ENCODE results near the gene PARD3B.
"Not testable (repeated sequence)": the region's sequence is repeated elsewhere in the genome, so short reads cannot be mapped to it uniquely, and the experiment has no call there.

Gene PARD3B

DNA sequence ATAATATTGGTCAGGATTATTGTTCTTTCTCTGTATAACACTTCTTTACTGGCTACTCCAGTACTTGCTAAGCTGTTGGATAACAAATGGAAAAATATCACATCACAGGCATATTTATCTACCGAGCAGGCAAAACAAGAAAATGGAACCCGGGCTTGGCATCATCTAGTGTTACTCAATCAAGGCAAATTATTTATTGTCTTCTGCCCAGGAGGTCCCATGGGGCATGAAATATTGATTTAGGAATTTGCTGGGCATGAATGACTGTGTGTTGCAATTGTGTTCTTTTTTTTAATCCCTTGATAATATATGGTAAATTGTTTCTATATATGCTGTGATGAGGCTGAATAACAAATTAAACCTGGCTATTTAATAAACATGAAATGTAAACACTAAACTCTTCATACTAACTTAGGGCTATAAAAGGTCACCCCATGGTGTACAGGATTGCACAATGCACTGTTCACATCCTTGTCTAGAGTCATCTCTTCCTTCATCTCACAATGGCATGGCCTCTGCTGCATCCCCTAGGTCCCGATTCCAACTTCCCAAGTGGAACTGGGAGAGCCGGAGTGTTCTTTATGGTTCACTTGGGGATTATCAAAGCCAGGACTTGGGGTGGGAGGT is 2.2 kb upstream of the PARD3B start:
- DNase-seq (ENCODE audit: low read depth in 2 of 2) = no peak

DNA sequence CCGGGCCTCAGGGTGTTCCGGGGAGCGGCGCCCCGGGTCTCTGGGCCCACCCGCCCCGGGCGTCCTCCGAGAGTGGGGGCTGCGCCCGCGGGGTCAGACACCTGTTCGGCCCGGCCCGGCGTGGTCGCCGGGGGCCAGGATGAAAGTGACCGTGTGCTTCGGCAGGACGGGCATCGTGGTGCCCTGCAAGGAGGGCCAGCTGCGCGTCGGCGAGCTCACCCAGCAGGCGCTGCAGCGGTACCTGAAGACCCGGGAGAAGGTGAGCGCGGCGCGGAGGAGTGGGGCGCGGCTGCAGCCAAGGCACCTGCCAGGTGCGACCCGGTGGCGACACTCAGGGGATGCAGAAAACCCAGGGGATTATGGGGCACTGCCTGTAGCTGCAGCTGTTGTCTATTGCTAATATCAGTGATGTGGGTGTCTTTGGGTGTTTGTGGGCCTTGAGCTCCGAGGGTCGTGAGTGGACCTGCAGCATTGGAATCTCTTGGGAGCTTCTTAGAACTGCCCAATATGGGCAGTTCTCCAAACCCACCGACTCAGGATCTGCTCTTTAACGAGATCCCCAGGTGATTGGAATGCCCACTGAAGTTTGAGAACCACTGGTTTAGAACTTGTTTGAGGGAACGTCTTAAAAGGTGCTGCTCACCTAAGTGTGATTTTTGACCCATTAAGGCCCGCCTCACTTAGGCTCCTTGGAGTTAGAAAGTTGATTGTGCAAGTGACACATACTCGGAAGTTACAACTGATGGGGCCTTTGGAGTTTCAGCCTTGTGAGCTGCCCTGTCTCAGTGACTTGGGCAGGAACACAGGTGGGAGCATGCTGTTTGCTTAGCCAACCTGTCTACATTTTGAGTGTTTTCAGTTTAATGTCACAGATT is 823 bp downstream of the PARD3B start:
- no peak for DNase-seq (ENCODE audit: low read depth in 2 of 2)

DNA sequence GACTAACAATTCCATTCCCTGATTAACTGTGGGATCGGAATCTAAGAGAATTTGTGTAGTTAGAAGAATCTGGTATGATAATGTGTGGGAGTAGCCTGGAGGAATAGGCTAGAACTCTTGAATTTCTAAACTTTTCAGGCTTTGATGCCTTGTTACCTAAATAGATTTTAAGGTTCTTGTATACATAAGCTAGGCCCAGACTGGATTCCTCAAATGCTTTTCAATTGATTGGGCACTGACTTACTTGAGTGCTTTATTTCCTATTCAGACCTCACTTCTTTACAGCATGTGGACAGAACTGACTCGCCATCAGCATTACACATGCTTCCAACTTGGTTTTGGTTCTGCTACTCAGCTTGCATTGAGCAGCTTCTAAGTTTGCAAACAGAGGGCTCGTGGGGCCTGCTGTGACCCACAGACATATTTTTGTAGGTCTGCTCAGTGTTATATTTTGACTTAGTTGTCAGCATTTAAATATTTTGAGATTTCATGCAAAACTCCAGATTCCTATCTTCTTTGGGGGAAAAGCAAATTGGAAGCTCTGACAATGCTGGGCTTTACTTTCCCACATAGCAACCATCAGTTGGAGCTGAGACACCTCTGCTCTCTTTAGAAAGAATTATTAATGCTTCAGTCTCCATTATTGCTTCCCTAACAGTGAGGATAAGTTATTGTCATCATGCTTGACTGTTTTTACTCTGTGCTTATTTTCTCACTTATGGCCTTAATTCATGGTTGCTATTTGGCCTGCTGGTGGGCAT is 5.7 kb downstream of the PARD3B start:
- no peak for DNase-seq (ENCODE audit: low read depth in 2 of 2)

DNA sequence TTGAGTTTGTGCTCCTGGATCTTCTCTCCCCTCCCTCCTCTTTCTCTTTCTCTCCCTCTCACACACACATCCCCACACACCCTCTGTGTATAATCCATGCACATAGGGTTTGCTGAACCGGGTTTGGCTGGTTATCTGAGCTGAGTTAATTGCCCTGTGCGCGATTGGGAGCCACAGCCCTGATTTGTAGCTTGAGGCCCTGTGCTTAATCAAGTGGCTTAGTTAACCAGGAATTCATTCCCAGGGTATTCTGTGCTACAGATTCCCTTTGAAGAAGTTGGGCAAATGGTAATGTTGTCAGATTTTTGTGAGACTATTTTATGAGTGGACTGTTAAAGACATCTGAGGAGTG is 6.2 kb downstream of the PARD3B start:
- no peak for DNase-seq (ENCODE audit: low read depth in 2 of 2)

DNA sequence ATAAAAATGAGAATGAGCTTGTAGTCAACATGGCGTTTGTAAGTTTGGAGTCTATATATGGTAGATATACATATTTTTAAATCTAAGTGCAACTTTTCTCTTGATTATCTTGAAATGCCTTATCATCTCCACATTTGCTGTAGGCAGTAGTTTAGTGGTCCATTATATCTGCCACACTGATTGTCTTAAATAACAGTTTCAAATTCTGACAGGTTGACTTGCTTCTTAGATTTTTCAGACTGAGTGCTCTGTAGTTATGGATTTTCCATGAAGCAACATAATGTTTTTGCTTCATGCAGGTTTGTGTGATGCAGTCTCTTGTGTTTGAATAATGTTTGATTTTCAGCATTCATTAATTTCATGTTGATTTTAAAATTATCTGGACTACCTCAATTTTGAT is 12.3 kb downstream of the PARD3B start:
- DNase-seq (ENCODE audit: low read depth in 2 of 2) = no peak

DNA sequence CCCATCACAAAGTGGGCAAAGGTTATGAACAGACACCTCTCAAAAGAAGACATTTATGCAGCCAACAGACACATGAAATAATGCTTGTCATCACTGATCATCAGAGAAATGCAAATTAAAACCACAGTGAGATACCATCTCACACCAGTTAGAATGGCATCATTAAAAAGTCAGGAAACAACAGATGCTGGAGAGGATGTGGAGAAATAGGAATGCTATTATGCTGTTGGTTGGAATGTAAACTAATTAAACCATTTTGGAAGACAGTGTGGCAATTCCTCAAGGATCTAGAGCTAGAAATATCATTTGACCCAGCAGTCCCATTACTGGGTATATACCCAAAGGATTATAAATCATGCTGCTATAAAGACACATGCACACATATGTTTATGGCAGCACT is 14.1 kb downstream of the PARD3B start:
- DNase-seq (ENCODE audit: low read depth in 2 of 2) = not testable (repeated sequence)

DNA sequence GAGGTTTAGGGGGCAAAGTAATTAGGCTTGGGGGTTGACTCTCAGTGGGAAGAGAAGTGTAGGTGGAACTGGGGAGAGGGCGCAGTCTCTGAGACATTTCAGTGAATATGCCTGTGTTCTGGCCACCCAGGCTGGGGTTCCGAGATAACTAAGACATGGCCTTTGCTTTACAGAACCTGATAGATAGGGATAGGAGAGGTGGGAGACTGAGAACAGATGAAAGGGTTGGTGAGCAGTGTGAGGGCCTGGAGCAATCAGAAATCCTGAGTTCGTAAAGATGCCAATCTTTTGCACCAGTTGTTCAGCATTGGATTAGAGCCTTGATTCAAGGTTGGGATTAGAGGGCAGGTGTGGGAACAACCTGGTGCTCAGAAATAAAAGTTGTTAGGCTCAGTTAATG is 15.6 kb downstream of the PARD3B start:
- DNase-seq (ENCODE audit: low read depth in 2 of 2) = no peak

DNA sequence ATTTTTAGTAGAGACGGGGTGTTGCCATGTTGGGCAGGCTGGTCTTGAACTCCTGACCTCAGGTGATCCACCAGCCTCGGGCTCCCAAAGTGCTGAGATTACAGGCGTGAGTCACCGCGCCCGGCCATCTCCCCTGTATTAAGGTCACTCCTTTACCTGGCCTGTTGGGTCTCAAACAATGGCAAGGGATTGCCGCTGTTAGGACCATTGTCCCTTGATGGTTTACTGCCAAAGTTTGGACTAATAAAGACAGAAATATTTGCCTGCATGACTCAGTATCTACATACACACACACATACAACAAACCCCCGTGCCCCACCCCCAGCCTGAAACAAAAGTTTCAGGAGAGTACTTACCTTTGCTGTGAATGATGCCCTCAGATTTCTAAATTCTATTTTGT is 16.5 kb downstream of the PARD3B start:
- DNase-seq (ENCODE audit: low read depth in 2 of 2) = no peak

DNA sequence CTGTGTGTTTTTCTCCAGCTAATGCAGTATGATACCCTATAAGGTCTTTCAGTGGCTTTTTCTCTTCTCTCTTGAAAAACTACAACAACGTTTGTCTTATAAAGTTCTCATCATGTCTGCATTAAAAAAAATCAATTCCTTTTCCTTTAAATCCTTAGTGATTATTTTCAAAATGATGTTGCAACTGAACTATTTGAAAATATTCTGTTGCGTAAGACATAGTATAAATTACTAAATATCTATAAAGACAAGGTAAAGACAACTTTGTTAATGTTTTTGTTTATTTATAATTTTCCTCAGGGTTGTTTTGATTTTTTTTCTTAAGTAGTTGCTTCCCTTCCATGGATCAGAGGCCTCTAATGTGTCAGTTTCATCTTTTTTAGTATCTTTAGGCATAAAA is 21.2 kb downstream of the PARD3B start:
- no peak for DNase-seq (ENCODE audit: low read depth in 2 of 2)

DNA sequence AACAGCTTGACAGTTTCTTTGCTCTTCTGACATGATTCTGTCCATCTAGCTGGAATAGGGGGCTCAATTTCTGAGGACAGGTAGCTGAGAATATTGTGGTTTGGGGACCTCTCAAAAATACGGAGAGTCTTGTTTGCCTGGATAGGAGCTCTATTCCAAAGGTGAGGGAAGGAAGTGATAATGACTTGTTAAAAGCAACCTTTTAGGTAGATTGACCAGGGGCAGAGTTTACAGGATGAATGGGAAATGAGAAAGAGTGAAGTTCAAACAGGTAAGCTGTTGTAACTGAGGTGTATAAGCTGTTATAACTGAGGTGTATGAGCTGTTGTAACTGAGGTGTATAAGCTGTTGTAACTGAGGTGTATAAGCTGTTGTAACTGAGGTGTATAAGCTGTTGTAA is 25.1 kb downstream of the PARD3B start:
- DNase-seq (ENCODE audit: low read depth in 2 of 2) = no peak

DNA sequence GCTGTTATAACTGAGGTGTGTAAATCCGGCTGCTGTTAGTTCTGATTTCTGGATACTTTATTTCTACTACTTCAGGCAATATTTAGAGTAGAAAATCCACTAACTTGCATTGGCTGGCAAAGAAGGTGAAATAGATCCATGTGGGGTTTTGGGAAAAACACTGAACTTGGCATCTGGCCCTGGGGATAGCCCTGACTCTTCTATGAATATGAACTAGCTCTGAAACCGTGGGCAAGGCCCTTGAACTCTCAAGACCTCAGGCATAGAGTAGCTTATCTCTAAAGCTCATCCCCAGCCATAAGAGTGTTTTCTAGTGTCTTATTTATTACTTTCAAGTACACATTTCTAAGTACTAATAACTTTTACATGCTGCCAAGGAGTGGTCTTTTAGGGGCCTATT is 25.8 kb downstream of the PARD3B start:
- DNase-seq (ENCODE audit: low read depth in 2 of 2) = no peak

DNA sequence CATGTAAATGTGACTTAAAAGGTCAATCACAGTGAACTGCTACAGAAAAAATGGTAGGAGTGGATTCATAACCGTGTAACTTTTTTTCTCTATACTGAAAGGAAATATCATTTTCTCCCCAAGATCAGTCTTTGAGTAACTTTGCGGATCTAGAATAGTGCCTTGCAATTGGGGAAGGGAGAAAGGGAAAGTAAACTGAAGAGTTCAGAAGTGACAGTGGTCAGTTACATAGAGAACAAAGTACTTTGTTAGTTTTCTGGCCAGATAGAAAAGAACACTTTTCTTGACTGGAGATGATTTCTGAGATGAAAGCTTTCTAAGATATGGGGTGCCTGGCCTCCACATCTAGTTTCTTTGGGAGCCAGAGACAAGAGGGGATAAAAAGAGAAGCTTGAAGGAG is 26.6 kb downstream of the PARD3B start:
- DNase-seq (ENCODE audit: low read depth in 2 of 2) = no peak

DNA sequence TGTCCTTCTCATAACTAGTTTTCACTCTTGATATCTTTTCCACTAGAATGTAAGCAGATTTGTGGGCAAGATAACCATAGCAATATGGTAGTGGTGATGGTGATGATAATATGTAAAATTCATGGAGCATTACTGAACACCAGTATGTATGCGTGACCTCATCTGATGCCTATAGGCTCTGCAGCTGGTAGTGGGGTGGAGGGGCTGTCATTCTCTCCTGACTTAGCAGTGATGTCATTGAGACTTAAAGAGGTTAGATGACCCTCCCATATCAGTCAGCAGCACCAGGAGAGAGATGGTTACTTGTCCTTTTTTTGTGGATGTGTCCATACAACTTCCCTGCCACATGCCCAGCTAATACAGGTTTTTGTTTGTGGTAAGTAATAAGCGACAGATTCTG is 27.9 kb downstream of the PARD3B start:
- DNase-seq (ENCODE audit: low read depth in 2 of 2) = no peak

DNA sequence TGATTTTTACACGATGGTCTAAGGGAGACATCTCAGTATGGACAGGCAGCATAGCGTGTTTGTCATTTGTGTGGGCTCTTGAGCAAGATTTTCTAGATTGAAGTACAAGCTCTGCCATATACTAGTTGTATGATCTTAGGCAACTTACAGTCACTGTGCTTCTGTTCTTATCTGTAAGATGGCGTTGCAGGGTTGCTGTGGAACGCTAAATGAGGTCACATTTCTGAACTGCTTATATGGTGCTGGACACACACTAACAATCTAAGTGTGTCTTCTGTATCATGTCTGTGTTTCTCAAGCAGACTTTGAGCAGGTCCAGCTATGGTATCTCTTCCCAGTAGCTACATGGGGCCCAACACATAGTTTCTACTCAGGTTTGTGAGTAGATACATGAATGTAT is 29.2 kb downstream of the PARD3B start:
- DNase-seq (ENCODE audit: low read depth in 2 of 2) = no peak

DNA sequence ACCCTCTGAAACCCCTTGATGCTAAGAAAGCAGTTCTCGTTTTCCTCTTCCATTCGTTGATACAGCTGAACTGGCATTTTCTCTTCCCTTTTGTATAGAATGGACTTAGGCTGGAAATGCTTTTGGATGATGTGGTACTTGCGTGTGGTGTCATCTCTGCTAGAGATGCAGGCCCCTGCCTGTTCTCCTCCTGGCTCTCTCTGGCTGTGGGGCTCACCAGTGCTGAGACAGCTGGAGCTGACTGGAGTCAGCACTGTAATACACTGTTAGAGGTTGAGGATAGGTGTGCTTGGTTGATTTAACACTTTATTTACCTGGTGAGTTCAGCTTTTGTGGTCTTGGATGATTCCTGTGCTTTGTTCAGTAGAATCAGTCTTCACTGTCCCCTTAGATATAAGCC is 30.2 kb downstream of the PARD3B start:
- DNase-seq (ENCODE audit: low read depth in 2 of 2) = no peak

DNA sequence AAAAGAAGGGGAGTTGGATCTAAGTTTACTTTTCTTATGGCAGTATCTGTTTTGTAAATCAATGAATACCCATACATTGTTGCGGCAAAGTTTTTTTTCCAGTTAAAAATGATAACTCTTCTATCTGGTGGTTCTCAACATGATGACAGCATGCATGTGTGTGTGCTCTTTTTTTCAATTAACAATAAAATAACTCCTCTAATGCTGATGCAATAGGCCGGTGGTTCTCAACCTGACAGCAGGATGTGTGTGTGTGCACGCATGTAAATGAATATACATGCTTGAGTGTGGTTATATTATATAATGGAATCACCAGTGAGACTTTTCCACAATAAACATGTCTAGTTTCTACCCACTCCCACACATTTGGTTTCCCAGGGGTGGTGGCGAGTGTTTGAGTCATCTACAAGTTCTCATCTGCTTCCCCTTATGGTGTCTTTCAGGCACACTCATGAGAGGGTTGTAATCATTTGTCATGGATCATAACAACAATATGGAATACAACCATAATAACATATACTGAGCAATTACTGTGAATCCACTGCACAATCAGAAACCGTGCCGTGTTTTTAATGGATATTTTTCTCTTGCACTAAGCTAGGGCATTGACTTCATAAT is 31.2 kb downstream of the PARD3B start:
- DNase-seq (ENCODE audit: low read depth in 2 of 2) = no peak

DNA sequence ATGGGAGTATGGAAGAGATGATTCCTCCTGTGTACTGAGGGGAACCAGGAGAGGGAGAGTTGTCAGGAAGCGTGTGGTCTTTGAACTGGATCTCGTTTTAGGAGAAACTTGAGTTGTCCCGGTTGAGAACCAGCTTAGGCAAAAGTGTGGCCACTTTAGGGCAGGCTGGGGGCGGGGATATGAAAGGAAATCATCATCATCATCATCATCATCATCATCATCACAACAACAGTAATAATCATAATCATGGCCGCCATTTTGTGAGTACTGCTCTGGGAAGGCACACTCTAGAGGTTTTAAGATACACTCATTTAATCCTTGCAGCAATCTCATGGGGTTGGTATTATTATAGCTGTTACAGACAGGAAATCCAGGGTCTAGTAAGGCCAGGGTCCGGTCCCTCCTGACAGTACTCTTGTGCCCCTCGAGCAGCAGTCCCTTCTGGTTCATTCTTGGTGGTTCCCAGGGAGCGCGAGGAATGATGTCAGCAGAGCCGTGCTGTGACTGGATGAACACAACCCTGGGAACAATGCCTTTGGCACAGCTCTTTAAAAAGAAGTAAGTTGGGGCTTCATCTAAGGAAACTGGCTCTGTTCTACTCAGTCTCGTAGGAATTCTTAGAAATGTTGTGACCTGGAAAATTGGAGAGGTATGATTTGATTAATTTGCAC is 33.8 kb downstream of the PARD3B start:
- no peak for DNase-seq (ENCODE audit: low read depth in 2 of 2)

DNA sequence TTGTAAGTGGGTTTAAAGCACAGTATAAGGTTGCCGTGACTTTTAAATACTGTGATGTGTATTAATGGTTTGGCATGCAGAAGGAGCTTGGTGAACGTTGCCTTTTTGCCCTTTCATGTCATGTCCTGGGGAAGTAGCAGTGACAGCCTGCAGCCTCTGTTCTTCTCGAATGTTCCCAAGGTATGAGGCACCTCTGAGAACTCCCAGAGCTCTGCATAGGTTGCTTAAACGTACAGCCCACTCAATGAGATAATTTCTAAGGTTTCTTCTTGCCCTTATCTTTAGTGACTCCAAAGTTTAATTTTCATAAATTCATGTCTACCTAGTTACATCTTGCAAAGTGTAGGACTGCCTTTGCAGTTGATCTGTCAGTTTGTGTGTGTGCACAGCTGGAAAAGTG is 36.7 kb downstream of the PARD3B start:
- DNase-seq (ENCODE audit: low read depth in 2 of 2) = no peak

DNA sequence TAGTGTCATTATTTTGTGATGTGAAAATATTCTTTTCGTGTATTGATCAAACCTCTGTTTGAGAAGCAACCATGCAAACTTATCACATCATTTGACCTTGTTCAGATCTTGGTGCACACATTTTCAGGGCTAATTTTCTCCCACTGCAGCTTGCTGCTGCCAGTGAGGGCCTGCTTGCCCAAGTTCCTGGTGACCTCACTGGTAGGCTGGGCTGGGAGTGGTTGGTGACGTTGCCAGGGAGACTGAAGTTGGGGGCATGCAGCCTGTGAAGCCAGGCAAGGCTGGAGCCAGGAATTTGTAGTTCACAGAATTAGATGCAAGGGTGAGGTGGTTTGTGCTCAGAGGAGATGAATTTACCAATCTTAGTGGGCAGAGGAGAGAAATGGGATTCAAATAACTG is 38.5 kb downstream of the PARD3B start:
- no peak for DNase-seq (ENCODE audit: low read depth in 2 of 2)

DNA sequence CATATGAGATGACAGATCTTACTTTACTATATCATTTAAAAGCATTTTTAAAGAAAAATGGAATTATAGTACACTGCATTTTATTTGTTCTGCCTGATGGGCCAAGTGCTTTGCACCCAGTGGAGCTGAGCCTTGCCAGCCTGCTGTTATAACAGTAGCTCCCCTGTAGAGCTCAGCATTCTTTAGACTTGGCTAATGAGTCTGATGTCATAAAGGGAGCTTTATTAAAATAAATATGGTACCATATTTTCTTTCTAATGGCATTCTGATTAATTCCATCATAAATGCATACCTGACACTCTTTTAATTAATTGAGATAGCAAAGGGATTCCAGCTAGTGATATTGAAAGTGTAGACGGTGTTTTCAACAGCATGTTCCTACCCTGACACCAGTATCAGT is 40.7 kb downstream of the PARD3B start:
- DNase-seq (ENCODE audit: low read depth in 2 of 2) = no peak

DNA sequence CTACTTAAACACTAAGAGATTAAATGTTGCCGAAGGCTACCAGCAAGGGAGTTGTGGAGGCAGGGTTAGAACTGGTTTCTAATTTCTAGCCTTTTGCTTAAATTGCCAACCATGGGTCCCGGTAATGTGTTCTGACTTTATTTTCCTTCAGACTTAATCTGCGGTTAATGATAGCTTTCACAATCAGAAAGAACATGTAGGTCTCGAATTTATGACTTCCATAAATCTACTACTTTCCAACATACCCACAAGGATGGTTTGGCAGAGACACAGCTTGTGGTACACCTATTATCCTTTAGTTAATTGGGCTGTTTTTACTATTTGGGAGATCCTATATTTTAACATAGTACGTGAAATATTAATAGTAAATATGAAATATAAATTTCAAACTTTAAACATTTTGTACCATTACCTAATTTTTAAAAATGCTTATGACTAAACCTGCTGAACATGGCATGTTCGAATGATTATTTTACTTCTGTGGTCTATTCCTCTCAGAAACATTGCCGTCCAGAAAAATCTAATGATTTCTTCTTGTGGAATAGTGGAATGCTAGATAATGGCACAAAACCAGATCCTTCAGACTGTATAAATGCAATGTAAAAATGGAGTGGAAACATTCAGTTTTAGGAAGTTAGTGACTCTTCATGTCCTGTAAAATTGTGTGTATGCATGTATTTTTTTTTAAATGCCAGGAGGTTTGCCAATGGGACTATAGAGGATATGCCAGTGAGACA is 41.3 kb downstream of the PARD3B start:
- no peak for DNase-seq (ENCODE audit: low read depth in 2 of 2)
